Esophagus muscularis mucosa (tissue), 4 donors: ENCODE measurements around the gene HECA.
"Not testable (repeated sequence)": the region's sequence is repeated elsewhere in the genome, so short reads cannot be mapped to it uniquely, and the experiment has no call there.

Experiments used
- EP300 ChIP-seq: sonication (generic); formaldehyde crosslinking; IDR thresholded peaks from one replicate; pipeline ENCODE4 v1.6.1; 2017; ENCODE audit warnings: antibody characterized with exemption
- POLR2AphosphoS5 ChIP-seq, 2 donors: sonication (generic); formaldehyde crosslinking; IDR thresholded peaks; one replicate each; pipeline ENCODE4 v1.6.1; 2017; ENCODE audit warnings: antibody characterized with exemption in 2 of 2
- TF ChIP-seq, protein P1 (sequence below), 3 experiments: fragments of 200-600 bp in 2 of 3; fragments of 450-650 bp in 1 of 3; sonication (generic) in 2 of 3; IDR thresholded peaks; one replicate each; pipeline ENCODE4 v1.5.1; 2017 to 2019; ENCODE audit warnings: antibody characterized with exemption in 3 of 3, mild to moderate bottlenecking in 2 of 3, moderate library complexity in 1 of 3

GRCh38 chr6:139210766-139211165, 75.9 kb downstream of the HECA start:
- not testable (repeated sequence) for TF ChIP-seq EP300; POLR2AphosphoS5 (IDR thresholded peaks at IDR 0.05)
- TF ChIP-seq, protein P1, sequence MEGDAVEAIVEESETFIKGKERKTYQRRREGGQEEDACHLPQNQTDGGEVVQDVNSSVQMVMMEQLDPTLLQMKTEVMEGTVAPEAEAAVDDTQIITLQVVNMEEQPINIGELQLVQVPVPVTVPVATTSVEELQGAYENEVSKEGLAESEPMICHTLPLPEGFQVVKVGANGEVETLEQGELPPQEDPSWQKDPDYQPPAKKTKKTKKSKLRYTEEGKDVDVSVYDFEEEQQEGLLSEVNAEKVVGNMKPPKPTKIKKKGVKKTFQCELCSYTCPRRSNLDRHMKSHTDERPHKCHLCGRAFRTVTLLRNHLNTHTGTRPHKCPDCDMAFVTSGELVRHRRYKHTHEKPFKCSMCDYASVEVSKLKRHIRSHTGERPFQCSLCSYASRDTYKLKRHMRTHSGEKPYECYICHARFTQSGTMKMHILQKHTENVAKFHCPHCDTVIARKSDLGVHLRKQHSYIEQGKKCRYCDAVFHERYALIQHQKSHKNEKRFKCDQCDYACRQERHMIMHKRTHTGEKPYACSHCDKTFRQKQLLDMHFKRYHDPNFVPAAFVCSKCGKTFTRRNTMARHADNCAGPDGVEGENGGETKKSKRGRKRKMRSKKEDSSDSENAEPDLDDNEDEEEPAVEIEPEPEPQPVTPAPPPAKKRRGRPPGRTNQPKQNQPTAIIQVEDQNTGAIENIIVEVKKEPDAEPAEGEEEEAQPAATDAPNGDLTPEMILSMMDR (IDR thresholded peaks at IDR 0.05): not testable (repeated sequence)
